SH-SY5Y (cell line): ENCODE data around the gene KRT71.

Source experiments
- GATA2 ChIP-seq: IDR thresholded peaks from 2 replicates; pipeline ENCODE4 v1.6.1; 2011; ENCODE audit warnings: mild to moderate bottlenecking, low read depth, low read length
- GATA3 ChIP-seq: IDR thresholded peaks from 2 replicates; pipeline ENCODE4 v1.6.1; 2011; ENCODE audit warnings: low read depth, mild to moderate bottlenecking, low read length, moderate library complexity

DNA sequence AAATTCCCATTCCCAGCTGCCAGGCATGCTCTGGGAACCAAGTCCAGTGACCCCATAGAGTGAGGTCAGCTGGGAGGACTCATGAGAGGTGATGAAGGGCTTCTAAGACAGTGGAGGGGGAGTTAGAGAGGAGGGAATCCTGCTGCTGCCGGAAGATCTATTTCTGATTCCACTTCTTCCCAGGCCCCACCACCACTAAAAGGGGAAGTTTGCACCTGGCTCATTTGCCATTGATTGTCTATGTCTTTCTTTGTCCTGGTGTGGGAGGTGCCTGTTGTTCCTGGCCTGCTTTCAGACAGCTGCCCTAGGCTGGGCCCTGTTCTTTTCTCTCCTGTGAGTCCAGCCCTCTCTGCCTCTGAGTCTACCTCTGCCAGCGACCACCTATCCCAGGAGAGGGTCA lies 56.9 kb downstream of the KRT71 start:
- TF ChIP-seq GATA3 (no peak), GATA2 (no peak)
